B cell (primary cell): Measurements from ENCODE around the gene DND1.

Experiments used
- EZH2 ChIP-seq: IDR thresholded peaks from 2 replicates; pipeline ENCODE4 v1.6.1; 2012; ENCODE audit warnings: borderline replicate concordance, low read depth, mild to moderate bottlenecking, moderate library complexity, low read length; ENCODE audit not compliant: insufficient read depth, poor library complexity, severe bottlenecking
- TF ChIP-seq, protein P1 (sequence below): fragments of 200-600 bp; IDR thresholded peaks from one replicate; pipeline ENCODE4 v1.8.0; 2022; ENCODE audit warnings: antibody characterized with exemption, mild to moderate bottlenecking

DNA sequence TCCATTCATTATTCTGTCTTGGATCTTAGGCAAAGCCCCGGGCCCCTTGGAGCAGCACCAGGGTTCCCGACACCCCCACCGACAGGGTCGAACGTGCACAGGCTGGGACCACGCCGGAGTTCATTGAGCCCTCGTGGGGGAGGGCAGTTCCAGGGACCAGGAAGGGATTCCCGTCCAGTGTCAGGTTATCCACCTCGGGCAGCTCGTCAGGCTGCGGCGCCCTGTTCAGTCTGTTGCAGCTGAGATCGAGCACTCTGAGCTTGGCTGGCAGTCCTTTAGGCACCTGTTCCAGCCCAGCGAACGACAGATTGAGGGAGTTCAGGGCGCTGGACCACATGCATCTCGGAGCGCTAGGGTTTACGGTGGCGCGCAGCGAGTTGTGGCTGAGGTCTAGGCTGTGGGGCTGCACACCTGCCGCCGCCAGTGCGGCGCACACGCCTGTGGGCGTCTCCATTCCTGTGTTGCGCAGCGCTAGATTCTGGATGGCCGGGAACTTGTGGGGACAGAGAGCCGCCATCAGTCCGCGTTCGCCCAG, 41.5 kb downstream of the DND1 start:
- no peak for TF ChIP-seq EZH2
- TF ChIP-seq, protein P1, sequence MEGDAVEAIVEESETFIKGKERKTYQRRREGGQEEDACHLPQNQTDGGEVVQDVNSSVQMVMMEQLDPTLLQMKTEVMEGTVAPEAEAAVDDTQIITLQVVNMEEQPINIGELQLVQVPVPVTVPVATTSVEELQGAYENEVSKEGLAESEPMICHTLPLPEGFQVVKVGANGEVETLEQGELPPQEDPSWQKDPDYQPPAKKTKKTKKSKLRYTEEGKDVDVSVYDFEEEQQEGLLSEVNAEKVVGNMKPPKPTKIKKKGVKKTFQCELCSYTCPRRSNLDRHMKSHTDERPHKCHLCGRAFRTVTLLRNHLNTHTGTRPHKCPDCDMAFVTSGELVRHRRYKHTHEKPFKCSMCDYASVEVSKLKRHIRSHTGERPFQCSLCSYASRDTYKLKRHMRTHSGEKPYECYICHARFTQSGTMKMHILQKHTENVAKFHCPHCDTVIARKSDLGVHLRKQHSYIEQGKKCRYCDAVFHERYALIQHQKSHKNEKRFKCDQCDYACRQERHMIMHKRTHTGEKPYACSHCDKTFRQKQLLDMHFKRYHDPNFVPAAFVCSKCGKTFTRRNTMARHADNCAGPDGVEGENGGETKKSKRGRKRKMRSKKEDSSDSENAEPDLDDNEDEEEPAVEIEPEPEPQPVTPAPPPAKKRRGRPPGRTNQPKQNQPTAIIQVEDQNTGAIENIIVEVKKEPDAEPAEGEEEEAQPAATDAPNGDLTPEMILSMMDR = no peak
